ENCODE results near the gene FTO.

FTO gene

DNA sequence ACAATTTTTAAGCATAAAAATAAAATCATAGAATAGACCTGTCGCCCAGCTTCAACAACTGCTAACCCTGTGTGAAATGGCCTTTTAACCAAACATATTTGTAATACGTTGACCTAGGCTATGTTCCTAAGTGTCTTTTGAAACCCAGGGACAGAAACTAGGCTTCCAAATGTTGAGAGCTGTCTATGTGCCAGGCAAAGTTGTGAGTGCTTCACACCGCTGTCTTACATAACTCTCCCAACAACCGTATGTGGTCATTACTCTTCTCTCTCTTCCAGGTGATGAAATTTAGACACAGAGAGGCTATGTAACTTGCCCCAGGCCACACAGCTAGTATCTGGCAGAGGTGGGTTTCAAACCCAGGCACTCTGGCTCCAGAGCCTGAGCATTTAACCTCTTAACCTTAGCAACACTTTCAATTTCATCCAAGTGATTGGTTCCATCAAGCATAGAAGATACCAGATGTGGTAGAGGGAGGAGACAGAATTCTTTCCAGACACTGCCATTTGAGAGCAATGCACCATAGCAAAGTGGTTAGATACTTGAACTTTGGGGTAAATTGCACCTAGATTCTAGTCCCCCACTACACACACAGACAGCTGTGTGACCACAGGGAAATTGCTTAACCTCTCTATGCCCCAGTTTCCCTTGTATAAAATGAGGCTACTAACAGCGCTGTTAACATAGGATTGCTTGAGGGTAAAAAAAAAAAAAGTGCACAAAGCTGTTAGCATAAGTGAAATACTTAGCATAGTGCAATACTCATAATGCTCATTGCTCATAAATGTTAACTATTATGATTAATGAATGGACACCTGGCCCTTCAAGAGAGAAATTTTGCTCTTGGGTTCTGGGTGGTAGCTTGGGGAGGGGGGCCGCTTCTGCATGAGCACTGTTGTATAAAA lies 422.0 kb downstream of the FTO start:
- Histone ChIP-seq H3K4me1 (ENCODE audit: control insufficient read depth in 1 of 2, insufficient read depth in 2 of 2, low read length in 2 of 2) (no peaks in the 10 kb centered on the region), H3K36me3 (ENCODE audit: control insufficient read depth in 1 of 2, insufficient read depth in 2 of 2, low read length in 2 of 2) (no peaks in the 10 kb centered on the region), H3K9me3 (ENCODE audit: control insufficient read depth in 1 of 2, low read length in 2 of 2) (peaks cover 0 to 3% of the 10 kb centered on the region in 2 donors), H3K27me3 (ENCODE audit: low read depth, low read length) (no peaks in the 10 kb centered on the region), H3K4me3 (ENCODE audit: low read depth in 1 of 2, low read length in 2 of 2) (no peak overlapping the region), H3K27ac (ENCODE audit: low read length) (no peak overlapping the region)

DNA sequence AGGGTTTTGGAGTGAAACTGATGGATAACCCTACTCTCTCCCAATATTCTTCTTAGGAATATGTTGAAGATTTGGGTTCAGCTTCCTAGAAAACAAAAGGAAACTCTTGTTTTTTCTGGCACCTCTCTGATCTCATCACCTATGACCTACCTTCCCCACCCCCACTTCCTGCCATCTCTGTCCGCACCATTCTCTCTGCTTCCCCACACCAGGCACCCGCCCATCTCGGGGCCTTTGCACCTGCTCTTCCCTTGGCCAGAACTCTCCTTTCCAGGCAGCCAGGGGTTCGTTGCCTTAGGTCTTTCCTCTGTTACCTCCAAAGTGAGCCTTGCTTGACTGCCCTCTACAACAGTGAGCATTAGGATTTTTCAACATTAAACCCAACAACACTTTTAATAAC lies 423.0 kb downstream of the FTO start:
- Histone ChIP-seq H3K27ac (ENCODE audit: low read length) (no peak overlapping the region), H3K4me3 (ENCODE audit: low read depth in 1 of 2, low read length in 2 of 2) (no peak overlapping the region), H3K36me3 (ENCODE audit: control insufficient read depth in 1 of 2, insufficient read depth in 2 of 2, low read length in 2 of 2) (no peaks in the 10 kb centered on the region), H3K27me3 (ENCODE audit: low read depth, low read length) (no peaks in the 10 kb centered on the region), H3K9me3 (ENCODE audit: control insufficient read depth in 1 of 2, low read length in 2 of 2) (peaks cover 0 to 3% of the 10 kb centered on the region in 2 donors), H3K4me1 (ENCODE audit: control insufficient read depth in 1 of 2, insufficient read depth in 2 of 2, low read length in 2 of 2) (no peaks in the 10 kb centered on the region)

DNA sequence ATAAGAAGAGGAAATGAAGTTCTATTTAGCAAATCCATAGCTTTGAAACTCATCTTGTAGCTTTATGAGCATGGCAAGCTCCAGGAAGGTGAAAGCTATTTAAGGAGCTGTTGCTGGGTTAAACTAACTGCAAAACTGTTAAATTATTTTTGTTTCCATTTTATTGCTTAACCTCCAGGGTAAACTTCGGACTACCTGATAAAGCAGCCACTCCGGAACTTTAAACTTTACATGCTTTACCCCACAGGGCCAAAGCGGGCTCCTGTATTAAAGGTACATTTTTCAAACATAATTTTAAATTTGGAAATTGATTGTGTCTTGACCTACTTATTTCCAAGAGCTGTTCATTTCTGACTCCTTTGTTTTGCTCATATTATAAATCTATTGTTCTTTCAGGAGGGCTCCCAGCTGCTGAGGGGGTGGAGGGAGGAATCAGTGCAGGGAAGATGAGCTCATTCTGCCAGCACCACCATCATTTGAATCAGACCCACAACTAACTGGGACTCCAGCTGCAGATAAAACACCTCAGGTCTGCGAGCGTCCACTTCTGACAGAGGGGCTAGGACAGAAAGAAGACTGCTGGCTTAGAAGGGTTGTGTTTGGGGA lies 424.8 kb downstream of the FTO start:
- Histone ChIP-seq H3K4me1 (ENCODE audit: control insufficient read depth in 1 of 2, insufficient read depth in 2 of 2, low read length in 2 of 2) (no peaks in the 10 kb centered on the region), H3K9me3 (ENCODE audit: control insufficient read depth in 1 of 2, low read length in 2 of 2) (peaks cover 0 to 3% of the 10 kb centered on the region in 2 donors), H3K27me3 (ENCODE audit: low read depth, low read length) (no peaks in the 10 kb centered on the region), H3K36me3 (ENCODE audit: control insufficient read depth in 1 of 2, insufficient read depth in 2 of 2, low read length in 2 of 2) (no peaks in the 10 kb centered on the region), H3K4me3 (ENCODE audit: low read depth in 1 of 2, low read length in 2 of 2) (no peak overlapping the region), H3K27ac (ENCODE audit: low read length) (no peak overlapping the region)

DNA sequence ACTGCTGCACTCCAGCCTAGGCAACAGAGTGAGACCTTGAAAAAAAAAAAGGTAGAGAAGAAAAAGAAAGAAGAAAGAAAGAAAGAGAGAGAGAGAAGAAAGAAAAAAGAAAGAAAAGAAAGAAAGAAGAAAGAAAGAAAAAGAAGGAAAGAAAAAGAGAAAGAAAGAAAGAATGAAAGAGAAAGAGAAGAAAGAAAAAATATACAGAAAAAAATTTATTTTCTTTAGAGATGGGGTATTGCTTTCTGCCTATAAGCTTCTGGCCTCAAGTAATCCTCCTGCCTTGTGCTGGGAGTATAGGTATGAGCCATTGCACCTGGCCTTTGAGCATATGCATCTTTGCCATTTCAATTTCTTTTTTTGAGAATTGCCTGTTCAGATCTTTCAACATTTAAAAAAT lies 425.9 kb downstream of the FTO start:
- H3K4me3 ChIP-seq (ENCODE audit: low read depth in 1 of 2, low read length in 2 of 2) = no peak overlapping the region
- no peaks in the 10 kb centered on the region for H3K36me3 ChIP-seq (ENCODE audit: control insufficient read depth in 1 of 2, insufficient read depth in 2 of 2, low read length in 2 of 2)

DNA sequence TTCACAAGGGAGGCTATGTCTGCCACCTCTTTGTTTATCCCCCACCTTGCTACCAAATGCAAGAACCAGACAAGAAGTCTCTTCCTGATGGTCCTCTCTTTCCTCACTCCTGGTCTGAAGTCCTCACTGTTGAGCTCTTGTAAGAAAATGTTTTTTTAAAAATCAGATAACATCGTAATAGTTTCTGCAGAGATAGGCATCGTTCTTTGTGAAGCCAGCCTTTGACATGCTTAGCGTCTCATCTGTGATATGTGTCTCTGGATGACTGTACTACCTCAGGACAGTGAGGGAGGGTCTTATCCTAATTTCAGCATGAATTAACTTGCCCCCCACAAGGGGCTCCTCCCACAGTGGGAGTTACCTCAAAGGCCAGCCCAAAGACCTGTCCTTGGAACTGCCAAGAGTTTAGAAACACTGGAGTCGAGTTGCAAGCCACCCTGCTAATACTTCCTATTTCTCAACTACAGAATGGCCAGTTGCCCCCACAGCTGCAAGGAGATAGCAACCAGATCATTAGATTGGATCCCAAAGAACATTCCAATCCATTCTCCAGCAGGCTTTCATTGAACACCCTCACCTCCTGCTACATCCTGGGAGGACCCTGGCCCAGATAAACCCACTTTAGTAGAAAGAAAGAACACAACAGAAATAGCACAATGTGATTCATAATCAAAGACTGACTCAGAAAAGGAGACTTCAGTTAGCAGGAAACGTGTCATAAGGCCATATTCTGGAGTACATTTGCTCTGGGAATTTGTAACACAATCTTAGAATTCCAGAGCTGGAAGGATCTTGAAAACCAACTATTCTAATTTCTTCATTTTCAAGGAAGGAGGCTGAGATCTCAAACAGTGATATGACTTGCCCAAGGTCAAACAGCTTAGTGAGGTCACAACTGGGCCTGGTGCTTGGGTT lies 431.7 kb downstream of the FTO start:
- Histone ChIP-seq H3K4me3 (ENCODE audit: low read depth in 1 of 2, low read length in 2 of 2) (no peak overlapping the region), H3K4me1 (ENCODE audit: control insufficient read depth in 1 of 2, insufficient read depth in 2 of 2, low read length in 2 of 2) (no peaks in the 10 kb centered on the region), H3K27me3 (ENCODE audit: low read depth, low read length) (no peaks in the 10 kb centered on the region)

More for the DNA sequence above, 425.9 kb downstream of the FTO start:
- Histone ChIP-seq H3K4me1 (ENCODE audit: control insufficient read depth in 1 of 2, insufficient read depth in 2 of 2, low read length in 2 of 2) (no peaks in the 10 kb centered on the region), H3K9me3 (ENCODE audit: control insufficient read depth in 1 of 2, low read length in 2 of 2) (peaks cover 0 to 3% of the 10 kb centered on the region in 2 donors), H3K27ac (ENCODE audit: low read length) (no peak overlapping the region), H3K27me3 (ENCODE audit: low read depth, low read length) (no peaks in the 10 kb centered on the region)

DNA sequence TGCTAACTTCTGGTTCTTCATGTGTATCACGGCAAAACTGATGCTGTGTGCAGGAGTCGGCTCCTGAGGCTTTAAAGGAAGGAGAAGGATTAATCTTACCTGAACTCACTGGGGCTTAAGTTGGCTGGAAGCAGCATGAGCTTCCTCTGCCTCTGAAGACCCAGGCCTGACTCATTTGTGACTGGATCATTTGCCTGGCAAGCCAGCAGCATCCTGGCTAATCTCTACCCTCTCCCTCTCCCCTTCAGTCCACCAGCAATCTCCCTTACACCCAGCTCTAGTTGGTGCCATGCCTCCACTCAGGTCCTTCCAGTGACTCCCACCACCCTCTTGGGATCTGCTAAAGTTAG lies 432.3 kb downstream of the FTO start:
- no peak overlapping the region for H3K4me3 ChIP-seq (ENCODE audit: low read depth in 1 of 2, low read length in 2 of 2)
- no peaks in the 10 kb centered on the region for H3K36me3 ChIP-seq (ENCODE audit: control insufficient read depth in 1 of 2, insufficient read depth in 2 of 2, low read length in 2 of 2)
- H3K27ac ChIP-seq (ENCODE audit: low read length) = no peak overlapping the region
- no peaks in the 10 kb centered on the region for H3K27me3 ChIP-seq (ENCODE audit: low read depth, low read length)
- no peaks in the 10 kb centered on the region for H3K4me1 ChIP-seq (ENCODE audit: control insufficient read depth in 1 of 2, insufficient read depth in 2 of 2, low read length in 2 of 2)
- no peaks in the 10 kb centered on the region for H3K9me3 ChIP-seq (ENCODE audit: control insufficient read depth in 1 of 2, low read length in 2 of 2)

More for the DNA sequence above, 431.7 kb downstream of the FTO start:
- no peak overlapping the region for H3K27ac ChIP-seq (ENCODE audit: low read length)
- H3K9me3 ChIP-seq (ENCODE audit: control insufficient read depth in 1 of 2, low read length in 2 of 2) = no peaks in the 10 kb centered on the region
- H3K36me3 ChIP-seq (ENCODE audit: control insufficient read depth in 1 of 2, insufficient read depth in 2 of 2, low read length in 2 of 2) = no peaks in the 10 kb centered on the region

DNA sequence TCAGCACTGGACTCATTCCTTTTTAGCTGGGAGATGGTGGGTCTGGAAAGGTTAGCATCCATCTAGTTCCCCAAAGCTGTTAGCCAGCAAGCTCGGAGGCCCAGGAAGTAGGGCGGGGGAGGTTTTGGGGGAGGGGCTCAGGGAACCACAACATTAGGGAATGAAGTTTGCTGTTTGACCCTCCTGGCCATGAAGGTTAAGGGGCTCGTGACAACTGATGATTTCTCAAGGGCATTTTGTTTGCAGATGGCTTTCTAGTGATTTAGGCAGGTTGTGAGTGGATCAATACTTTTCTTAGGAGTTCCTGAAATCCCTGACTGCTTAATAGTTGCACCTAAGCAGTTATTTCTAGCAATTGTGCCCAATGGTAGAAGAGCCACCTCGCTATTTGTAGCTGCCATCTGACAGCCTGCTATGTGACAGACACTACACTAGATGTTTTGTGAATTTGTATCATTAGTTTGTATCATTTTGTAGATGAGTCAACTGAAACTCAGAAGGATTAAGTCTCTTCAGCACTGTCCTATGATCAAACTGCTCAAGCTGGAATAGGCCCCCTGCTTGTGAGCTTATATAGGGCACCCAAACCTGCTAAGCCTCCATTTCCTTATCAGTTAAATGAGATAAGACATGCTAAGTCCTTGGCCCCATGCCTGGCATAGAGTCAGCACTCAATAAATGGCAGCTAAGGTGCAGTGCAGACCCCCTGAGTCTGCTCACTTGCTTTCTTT lies 436.3 kb downstream of the FTO start:
- Histone ChIP-seq H3K36me3 (ENCODE audit: control insufficient read depth in 1 of 2, insufficient read depth in 2 of 2, low read length in 2 of 2) (no peaks in the 10 kb centered on the region), H3K9me3 (ENCODE audit: control insufficient read depth in 1 of 2, low read length in 2 of 2) (no peaks in the 10 kb centered on the region), H3K27me3 (ENCODE audit: low read depth, low read length) (no peaks in the 10 kb centered on the region), H3K27ac (ENCODE audit: low read length) (no peak overlapping the region), H3K4me3 (ENCODE audit: low read depth in 1 of 2, low read length in 2 of 2) (no peak overlapping the region), H3K4me1 (ENCODE audit: control insufficient read depth in 1 of 2, insufficient read depth in 2 of 2, low read length in 2 of 2) (no peaks in the 10 kb centered on the region)

DNA sequence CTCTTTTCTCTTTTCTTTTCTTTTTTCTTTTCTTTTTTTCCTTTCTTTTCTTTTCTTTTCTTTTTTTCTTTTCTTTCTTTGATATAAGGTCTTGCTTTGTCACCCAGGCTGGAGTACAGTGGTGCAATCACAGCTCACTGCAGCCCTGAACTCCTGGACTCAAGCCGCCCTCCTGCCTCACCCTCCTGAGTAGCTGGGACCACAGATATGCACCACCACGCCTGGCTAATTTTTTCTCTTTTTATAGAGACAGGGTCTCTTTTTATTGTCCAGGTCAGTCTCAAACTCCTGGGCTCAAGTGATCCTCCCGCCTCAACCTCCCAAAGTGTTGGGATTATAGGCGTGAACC lies 436.8 kb downstream of the FTO start:
- Histone ChIP-seq H3K27me3 (ENCODE audit: low read depth, low read length) (no peaks in the 10 kb centered on the region), H3K4me3 (ENCODE audit: low read depth in 1 of 2, low read length in 2 of 2) (no peak overlapping the region), H3K36me3 (ENCODE audit: control insufficient read depth in 1 of 2, insufficient read depth in 2 of 2, low read length in 2 of 2) (no peaks in the 10 kb centered on the region), H3K9me3 (ENCODE audit: control insufficient read depth in 1 of 2, low read length in 2 of 2) (no peaks in the 10 kb centered on the region), H3K27ac (ENCODE audit: low read length) (no peak overlapping the region), H3K4me1 (ENCODE audit: control insufficient read depth in 1 of 2, insufficient read depth in 2 of 2, low read length in 2 of 2) (no peaks in the 10 kb centered on the region)

DNA sequence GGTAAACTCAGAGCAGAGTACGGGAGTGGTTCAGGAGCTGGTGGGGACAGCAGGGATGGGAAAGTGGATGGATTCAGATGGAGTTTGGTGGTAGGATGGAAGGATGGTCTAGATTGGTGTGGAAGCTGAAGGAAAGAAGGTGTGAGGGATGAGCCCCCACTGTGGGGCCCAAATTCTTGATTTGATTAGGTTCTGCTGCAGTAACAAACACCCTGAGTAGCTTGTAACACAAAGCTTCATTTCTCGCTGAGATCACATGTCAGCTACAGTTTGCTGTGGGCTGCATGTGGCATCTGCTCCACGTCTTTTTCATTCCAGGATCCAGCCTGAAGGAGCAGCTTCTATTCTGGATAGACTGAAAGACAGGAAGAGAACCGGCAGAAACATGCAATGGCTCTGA lies 438.8 kb downstream of the FTO start:
- Histone ChIP-seq H3K4me3 (ENCODE audit: low read depth in 1 of 2, low read length in 2 of 2) (no peak overlapping the region), H3K9me3 (ENCODE audit: control insufficient read depth in 1 of 2, low read length in 2 of 2) (no peaks in the 10 kb centered on the region), H3K27ac (ENCODE audit: low read length) (no peak overlapping the region), H3K27me3 (ENCODE audit: low read depth, low read length) (no peaks in the 10 kb centered on the region), H3K4me1 (ENCODE audit: control insufficient read depth in 1 of 2, insufficient read depth in 2 of 2, low read length in 2 of 2) (no peaks in the 10 kb centered on the region), H3K36me3 (ENCODE audit: control insufficient read depth in 1 of 2, insufficient read depth in 2 of 2, low read length in 2 of 2) (no peaks in the 10 kb centered on the region)

DNA sequence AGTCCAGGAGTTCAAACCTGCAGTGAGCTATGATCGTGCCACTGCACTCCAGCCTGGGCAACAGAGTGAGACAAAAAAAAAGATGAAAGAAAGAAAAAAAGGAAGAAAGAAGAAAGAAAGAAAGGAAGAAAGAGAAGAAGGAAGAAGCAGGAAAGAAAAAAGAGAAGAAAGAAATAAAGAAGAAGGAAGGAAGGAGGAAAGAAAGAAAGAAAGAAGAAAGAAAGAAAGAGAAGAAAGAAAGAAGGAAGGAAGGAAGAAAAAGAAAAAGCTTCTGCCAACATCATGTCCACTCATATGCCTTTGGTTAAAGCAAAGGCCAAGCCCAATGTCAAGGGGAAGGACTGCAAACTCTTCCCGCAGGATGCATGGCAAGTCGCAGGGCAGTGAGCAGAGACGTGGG lies 439.5 kb downstream of the FTO start:
- Histone ChIP-seq H3K9me3 (ENCODE audit: control insufficient read depth in 1 of 2, low read length in 2 of 2) (no peaks in the 10 kb centered on the region), H3K27ac (ENCODE audit: low read length) (no peak overlapping the region), H3K4me1 (ENCODE audit: control insufficient read depth in 1 of 2, insufficient read depth in 2 of 2, low read length in 2 of 2) (no peaks in the 10 kb centered on the region), H3K4me3 (ENCODE audit: low read depth in 1 of 2, low read length in 2 of 2) (no peak overlapping the region), H3K27me3 (ENCODE audit: low read depth, low read length) (no peaks in the 10 kb centered on the region), H3K36me3 (ENCODE audit: control insufficient read depth in 1 of 2, insufficient read depth in 2 of 2, low read length in 2 of 2) (no peaks in the 10 kb centered on the region)

Measured in muscle layer of duodenum (tissue), 2 donors.